Measurements from ENCODE around the gene LRRC1.
"Not testable (repeated sequence)": the region's sequence is repeated elsewhere in the genome, so short reads cannot be mapped to it uniquely, and the experiment has no call there.

Gene LRRC1

DNA sequence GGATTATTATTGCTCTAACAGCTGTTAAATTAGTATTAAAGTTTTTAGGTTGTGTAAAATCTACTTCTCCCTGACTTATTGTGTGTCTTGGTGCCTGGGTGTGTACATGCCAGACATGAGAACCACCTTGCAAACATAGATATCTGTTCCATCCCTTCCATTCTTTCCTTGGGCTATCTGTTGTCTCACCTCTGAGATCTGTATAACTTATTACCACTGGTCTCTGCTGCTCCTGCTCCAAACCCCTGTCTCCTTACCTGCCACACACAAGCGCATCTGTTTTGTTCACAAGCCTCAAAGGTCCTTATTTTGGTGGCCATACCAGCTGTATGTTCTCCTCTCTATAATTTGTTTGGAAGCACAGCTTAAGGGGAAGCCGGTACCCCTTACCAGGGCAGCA is 2.5 kb downstream of the LRRC1 start:
- Mint-ChIP-seq H3K4me3 (peak overlapping the region; percentile 11), H3K4me1 (ENCODE audit: low read depth) (peaks cover 23% of the 10 kb centered on the region), H3K9me3 (ENCODE audit: low read depth) (no peaks in the 10 kb centered on the region), H3K36me3 (no peaks in the 10 kb centered on the region), H3K27ac (no peak overlapping the region), H3K27me3 (peaks cover 6% of the 10 kb centered on the region)

DNA sequence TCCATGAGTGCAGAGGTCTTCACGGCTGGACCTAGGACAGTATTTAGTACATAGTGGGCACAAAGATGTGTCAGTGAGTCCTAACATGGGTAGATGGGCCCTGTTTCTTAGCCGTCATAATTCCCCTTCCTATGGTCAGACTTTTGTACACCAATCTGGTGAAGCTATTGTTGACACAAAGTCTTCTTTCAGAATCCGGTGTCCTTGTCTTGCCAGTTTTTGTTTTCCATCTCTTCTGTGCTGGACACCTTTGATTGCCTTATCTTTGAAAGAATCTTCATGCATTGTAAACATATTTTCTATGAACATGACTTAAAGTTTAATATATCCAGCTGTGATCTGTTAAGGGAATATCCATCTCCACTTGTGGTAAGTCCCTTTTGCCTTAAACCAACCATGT is 4.5 kb downstream of the LRRC1 start:
- H3K36me3 Mint-ChIP-seq = no peaks in the 10 kb centered on the region
- H3K9me3 Mint-ChIP-seq (ENCODE audit: low read depth) = no peaks in the 10 kb centered on the region
- H3K27ac Mint-ChIP-seq = no peak overlapping the region
- no peak overlapping the region for H3K4me3 Mint-ChIP-seq
- H3K27me3 Mint-ChIP-seq = no peaks in the 10 kb centered on the region
- peaks cover 10% of the 10 kb centered on the region for H3K4me1 Mint-ChIP-seq (ENCODE audit: low read depth)

DNA sequence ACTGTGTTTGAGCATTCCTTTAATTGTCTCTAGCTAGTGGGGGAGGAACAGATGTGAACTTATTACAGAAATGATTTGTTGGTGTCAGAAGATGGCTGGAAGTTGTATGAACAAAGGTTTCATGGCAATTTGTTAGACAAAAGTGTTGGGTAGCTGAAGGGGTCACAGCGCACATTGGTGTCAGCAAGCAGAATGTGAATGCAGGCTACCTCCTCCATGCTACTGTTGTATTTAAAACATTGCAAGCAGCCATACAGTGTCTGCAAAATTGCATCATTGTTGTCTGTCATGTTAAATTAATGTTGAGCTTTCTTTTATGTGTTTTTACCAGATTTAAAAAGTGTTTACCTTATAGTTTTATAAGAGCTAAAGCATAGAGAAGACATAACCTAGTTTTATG is 6.2 kb downstream of the LRRC1 start:
- H3K27me3 Mint-ChIP-seq = no peaks in the 10 kb centered on the region
- no peak overlapping the region for H3K27ac Mint-ChIP-seq
- no peak overlapping the region for H3K4me3 Mint-ChIP-seq
- no peaks in the 10 kb centered on the region for H3K36me3 Mint-ChIP-seq
- H3K9me3 Mint-ChIP-seq (ENCODE audit: low read depth) = no peaks in the 10 kb centered on the region
- peaks cover 7% of the 10 kb centered on the region for H3K4me1 Mint-ChIP-seq (ENCODE audit: low read depth)

DNA sequence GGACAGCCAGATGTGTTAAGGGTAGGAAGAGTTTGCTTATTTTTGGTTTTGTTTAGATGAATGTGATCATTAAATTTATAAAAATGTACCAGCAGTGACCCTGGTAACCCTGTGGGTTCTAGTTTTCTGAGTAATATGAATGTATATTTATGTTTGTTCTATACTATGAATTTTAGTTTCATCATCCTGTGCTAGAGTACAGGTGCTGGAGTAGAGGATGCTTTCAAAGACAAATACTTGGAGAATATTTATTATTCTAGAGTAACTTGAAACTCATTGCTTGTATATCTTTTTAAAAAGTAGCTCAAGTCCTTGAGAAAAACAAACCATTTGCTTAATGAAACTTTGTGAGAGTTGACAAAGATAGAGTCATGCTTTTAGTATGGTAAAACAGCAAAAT is 7.8 kb downstream of the LRRC1 start:
- Mint-ChIP-seq H3K9me3 (ENCODE audit: low read depth) (no peaks in the 10 kb centered on the region), H3K27ac (no peak overlapping the region), H3K36me3 (no peaks in the 10 kb centered on the region), H3K27me3 (no peaks in the 10 kb centered on the region), H3K4me1 (ENCODE audit: low read depth) (no peaks in the 10 kb centered on the region), H3K4me3 (no peak overlapping the region)

DNA sequence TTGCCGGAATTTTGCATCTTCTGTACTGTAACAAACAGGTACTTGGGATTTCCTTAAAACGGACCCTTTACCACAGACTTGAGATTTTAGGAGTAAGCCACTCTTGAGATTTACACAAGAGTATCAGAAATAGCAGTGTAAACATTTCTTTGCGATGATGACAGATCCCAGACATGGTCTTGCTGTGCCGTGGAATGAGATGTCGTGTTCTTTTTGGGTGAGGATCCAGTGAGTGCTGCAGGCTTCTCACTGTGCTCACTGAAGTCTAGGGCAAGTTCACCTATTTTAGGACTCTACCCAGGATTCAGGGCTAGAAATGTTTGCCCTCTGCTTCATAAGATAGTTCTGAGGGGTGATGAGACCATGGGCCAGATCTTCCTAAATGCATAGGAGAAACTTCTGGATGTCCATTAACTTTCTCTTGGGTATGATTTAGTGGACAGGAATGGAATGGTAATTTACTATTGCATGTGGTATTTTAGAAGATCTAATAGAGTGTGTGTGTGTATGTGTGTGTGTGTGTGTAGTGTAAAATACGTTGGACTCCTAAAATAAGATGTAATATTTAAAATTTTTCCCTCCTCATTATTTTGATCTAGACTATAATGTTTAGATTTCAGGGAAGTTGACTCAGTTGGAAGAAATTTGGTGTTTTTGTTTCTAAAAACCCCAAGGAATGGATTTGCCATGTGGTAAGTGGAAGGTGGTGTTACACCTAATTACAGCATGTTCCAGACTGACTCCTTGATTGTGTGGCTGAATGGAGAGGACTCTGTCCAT is 8.5 kb downstream of the LRRC1 start:
- no peaks in the 10 kb centered on the region for H3K36me3 Mint-ChIP-seq
- H3K27me3 Mint-ChIP-seq = no peaks in the 10 kb centered on the region
- no peak overlapping the region for H3K27ac Mint-ChIP-seq
- no peaks in the 10 kb centered on the region for H3K9me3 Mint-ChIP-seq (ENCODE audit: low read depth)
- no peaks in the 10 kb centered on the region for H3K4me1 Mint-ChIP-seq (ENCODE audit: low read depth)
- no peak overlapping the region for H3K4me3 Mint-ChIP-seq

DNA sequence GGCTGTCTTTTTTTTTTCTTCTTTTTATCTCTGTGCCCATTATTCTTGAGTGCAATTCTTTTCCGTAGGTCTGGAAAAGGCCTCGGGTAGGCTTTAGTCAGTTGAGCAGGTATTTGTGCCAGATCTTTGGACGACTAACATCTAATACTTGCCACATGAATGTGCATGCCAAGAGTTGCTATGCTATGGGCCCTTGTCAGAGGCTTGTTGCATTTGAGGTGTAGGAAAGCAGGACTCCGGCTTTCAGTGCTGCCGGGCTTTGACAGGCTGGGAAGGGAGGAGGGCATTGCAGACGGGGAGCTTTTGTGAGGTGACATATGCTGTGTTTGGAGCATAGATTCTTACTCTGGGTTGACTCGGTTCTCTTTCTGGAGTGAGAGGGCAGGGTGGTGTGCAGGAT is 10.2 kb downstream of the LRRC1 start:
- H3K27ac Mint-ChIP-seq = no peak overlapping the region
- no peaks in the 10 kb centered on the region for H3K4me1 Mint-ChIP-seq (ENCODE audit: low read depth)
- no peaks in the 10 kb centered on the region for H3K27me3 Mint-ChIP-seq
- no peak overlapping the region for H3K4me3 Mint-ChIP-seq
- no peaks in the 10 kb centered on the region for H3K36me3 Mint-ChIP-seq
- no peaks in the 10 kb centered on the region for H3K9me3 Mint-ChIP-seq (ENCODE audit: low read depth)

DNA sequence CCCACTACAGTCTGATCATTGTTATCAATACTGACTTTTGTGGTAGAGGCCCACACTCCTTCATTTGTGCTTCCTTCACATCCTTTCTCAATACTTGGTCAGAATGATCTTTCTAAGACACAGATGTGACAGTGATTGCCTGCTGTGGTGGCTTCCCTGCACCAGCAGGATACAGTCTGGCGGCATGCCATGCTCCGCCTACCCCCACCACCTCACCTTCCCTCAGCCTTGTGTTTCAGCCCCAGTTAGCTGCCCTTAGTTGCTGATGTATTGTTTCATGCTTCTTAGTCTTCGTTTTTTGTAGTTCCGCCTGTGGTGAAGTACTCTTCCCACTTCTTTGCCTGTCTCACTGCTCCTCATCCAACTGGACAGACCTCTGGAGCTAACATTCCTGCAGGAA is 10.9 kb downstream of the LRRC1 start:
- Mint-ChIP-seq H3K36me3 (no peaks in the 10 kb centered on the region), H3K4me3 (no peak overlapping the region), H3K27me3 (no peaks in the 10 kb centered on the region), H3K9me3 (ENCODE audit: low read depth) (no peaks in the 10 kb centered on the region), H3K27ac (no peak overlapping the region), H3K4me1 (ENCODE audit: low read depth) (no peaks in the 10 kb centered on the region)

DNA sequence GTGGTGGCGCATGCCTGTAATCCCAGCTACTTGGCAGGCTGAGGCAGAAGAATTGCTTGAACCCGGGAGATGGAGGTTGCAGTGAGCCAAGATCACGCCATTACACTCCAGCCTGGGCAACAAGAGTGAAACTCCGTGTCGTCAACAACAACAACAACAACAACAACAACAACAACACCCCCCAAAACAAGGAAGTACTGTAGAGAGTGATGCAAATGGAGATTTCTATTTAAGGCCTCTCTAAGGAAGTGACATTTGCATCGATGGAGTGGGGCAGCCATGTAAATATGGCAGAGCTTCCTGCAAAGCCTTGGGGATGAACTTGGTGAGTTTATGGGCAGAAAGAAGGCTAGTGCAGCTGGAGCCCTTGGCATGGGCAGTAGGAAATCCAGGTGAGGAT is 12.8 kb downstream of the LRRC1 start:
- H3K4me1 Mint-ChIP-seq (ENCODE audit: low read depth); H3K9me3 Mint-ChIP-seq (ENCODE audit: low read depth); H3K27me3 Mint-ChIP-seq; H3K36me3 Mint-ChIP-seq; H3K4me3 Mint-ChIP-seq; H3K27ac Mint-ChIP-seq: not testable (repeated sequence)

DNA sequence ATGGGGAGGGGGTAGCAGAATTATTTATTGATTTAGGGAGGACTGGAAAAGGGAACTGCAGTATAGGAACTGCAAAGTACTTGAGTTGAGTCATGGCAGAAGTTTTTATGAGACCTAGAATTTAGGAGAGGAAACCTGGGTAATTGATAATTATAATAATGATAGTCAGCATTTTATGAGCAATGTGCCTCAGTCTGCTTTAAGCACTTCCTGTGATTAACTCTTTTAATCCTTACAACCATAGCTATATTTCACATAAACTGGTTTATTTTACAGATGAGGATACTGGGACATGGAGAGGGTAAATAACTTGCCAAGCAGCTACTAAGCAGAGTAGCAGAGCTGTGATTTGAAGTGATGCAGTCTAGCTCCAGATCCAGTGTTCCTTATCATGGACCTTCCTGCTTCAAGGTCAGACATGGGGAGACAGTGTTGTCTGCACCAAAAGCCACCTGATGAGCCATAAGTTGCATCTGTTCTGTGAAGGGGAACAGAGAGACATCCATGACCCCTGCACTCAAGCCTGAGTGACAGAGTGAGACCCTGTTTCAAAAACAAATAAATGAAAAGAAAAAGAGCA is 13.6 kb downstream of the LRRC1 start:
- no peak overlapping the region for H3K27ac Mint-ChIP-seq
- H3K4me1 Mint-ChIP-seq (ENCODE audit: low read depth) = no peaks in the 10 kb centered on the region
- no peak overlapping the region for H3K4me3 Mint-ChIP-seq
- H3K27me3 Mint-ChIP-seq = no peaks in the 10 kb centered on the region
- no peaks in the 10 kb centered on the region for H3K36me3 Mint-ChIP-seq
- H3K9me3 Mint-ChIP-seq (ENCODE audit: low read depth) = no peaks in the 10 kb centered on the region

DNA sequence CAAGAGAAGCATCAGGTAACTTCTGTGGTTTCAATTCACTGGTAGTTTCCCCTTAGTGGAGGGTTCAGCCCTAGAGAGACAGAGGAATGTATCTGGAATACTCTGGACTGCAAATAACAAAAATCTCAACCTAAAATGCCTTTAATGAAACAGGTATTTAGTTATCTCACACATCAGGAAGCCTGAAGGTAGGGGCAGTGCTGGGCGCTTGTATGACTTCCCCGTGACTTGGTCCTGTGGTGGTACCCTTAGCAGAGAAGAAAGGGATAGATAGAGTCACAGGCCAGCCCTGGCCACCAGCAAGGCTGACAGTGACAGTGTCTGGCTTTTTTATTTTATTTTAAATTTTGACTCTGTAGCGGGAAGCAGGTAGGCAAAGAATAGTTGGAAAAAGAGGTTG is 14.9 kb downstream of the LRRC1 start:
- H3K36me3 Mint-ChIP-seq = no peaks in the 10 kb centered on the region
- H3K27me3 Mint-ChIP-seq = no peaks in the 10 kb centered on the region
- no peaks in the 10 kb centered on the region for H3K4me1 Mint-ChIP-seq (ENCODE audit: low read depth)
- H3K9me3 Mint-ChIP-seq (ENCODE audit: low read depth) = no peaks in the 10 kb centered on the region
- H3K27ac Mint-ChIP-seq = no peak overlapping the region
- H3K4me3 Mint-ChIP-seq = no peak overlapping the region

DNA sequence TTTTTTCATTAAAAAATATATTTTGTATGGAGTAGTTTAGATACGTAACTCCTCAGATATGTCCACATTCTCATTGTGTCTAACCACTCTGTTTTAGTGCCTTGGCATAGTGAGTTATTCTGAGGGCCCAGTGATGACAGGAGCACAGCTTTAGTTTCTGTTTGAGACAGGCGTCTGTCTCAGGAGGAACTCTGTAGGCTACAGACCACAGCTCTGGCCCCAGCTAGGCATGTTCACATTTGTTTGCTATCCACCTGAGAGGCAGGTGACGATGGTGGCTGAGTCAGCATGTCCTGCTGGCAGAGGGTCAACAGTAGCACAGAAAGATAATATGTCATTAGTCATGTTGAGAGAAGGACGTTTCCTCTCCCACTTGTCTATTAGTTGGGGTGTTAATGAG is 16.3 kb downstream of the LRRC1 start:
- H3K27ac Mint-ChIP-seq = no peak overlapping the region

DNA sequence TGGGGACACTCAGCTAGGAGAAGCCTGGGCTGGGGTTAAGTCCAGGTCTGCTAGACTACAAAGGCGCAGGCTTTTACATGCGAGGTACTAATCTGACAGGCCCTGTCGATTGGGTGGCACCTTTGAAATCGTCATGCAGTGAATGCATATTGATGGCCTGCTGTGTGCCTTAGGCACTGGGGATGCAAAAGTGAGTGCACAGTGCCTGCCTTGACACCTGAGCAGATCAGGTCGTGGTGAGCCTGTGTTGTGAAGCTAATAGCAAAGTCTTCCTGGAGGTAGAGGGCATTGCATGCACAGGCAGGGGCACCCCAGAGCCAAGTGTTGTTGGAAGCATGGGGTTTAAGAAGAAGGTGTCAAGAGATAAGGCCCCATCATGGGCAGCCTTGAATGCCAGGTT is 16.9 kb downstream of the LRRC1 start:
- no peak overlapping the region for H3K4me3 Mint-ChIP-seq
- no peaks in the 10 kb centered on the region for H3K27me3 Mint-ChIP-seq
- H3K36me3 Mint-ChIP-seq = no peaks in the 10 kb centered on the region
- no peaks in the 10 kb centered on the region for H3K9me3 Mint-ChIP-seq (ENCODE audit: low read depth)
- no peaks in the 10 kb centered on the region for H3K4me1 Mint-ChIP-seq (ENCODE audit: low read depth)
- H3K27ac Mint-ChIP-seq = no peak overlapping the region

More for the DNA sequence above, 16.3 kb downstream of the LRRC1 start:
- Mint-ChIP-seq H3K36me3 (no peaks in the 10 kb centered on the region), H3K4me1 (ENCODE audit: low read depth) (no peaks in the 10 kb centered on the region), H3K9me3 (ENCODE audit: low read depth) (no peaks in the 10 kb centered on the region), H3K4me3 (no peak overlapping the region), H3K27me3 (no peaks in the 10 kb centered on the region)

DNA sequence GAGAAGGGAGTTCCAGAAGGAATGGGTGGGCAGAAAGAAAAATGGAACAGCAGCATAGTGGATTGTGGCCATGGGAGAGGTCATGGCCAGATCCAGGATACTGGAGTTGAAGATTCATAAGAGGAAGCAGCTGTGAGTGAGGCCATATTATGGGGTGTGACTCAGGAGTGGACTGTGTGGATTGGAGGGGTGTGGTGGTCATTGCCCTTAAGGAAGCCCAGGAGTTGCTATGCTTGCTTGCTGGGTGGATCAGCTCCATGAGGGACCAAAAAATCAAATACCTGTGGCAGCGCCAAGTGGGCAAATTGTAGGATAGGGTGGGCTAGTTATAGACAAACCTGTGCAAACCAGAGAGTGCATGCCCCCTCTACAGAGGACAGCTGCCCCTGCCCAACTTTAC is 18.3 kb downstream of the LRRC1 start:
- Mint-ChIP-seq H3K4me3 (no peak overlapping the region), H3K36me3 (no peaks in the 10 kb centered on the region), H3K27me3 (no peaks in the 10 kb centered on the region), H3K9me3 (ENCODE audit: low read depth) (no peaks in the 10 kb centered on the region), H3K27ac (no peak overlapping the region), H3K4me1 (ENCODE audit: low read depth) (no peaks in the 10 kb centered on the region)

DNA sequence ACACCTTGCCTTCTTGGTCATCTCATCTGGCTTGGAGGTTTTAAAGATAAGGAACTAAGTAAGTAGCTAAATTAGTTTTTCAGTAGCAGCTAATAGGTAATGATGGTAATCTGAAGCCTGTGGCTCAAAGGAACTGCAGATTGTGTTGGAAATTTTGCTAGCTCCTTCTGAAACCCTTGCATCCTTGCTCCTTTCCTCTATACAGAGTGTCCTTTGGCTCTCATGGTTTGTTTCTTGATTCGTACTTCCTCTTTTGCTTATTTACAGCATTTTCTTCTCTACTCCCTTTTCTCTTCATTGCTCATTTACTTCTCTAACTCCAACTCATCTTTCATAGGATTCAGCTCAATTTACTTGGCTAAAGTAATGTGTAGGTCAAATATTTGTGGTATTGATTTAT is 19.0 kb downstream of the LRRC1 start:
- no peaks in the 10 kb centered on the region for H3K9me3 Mint-ChIP-seq (ENCODE audit: low read depth)
- no peaks in the 10 kb centered on the region for H3K27me3 Mint-ChIP-seq
- no peak overlapping the region for H3K4me3 Mint-ChIP-seq
- no peaks in the 10 kb centered on the region for H3K36me3 Mint-ChIP-seq
- no peak overlapping the region for H3K27ac Mint-ChIP-seq
- H3K4me1 Mint-ChIP-seq (ENCODE audit: low read depth) = no peaks in the 10 kb centered on the region

DNA sequence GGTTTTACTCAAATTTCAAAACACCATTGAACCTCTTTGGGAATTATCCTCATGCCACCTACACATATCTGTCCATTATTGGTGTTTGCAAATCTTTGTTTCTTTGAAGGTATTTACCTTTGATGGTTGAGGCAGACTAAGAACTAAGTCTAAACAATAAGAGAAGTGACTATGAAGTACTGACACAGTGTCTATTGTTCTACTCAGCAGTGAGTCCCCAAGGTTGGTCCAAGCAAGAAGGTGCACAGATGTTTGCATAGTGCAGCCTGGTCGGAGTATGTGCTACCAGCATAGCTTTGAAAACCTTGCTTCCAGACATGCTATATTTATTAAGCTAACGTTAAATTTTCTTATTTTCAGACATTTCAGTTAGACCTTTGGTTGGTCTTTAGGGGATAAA is 19.5 kb downstream of the LRRC1 start:
- no peaks in the 10 kb centered on the region for H3K4me1 Mint-ChIP-seq (ENCODE audit: low read depth)
- H3K4me3 Mint-ChIP-seq = no peak overlapping the region
- no peaks in the 10 kb centered on the region for H3K9me3 Mint-ChIP-seq (ENCODE audit: low read depth)
- H3K27me3 Mint-ChIP-seq = no peaks in the 10 kb centered on the region
- no peaks in the 10 kb centered on the region for H3K36me3 Mint-ChIP-seq
- H3K27ac Mint-ChIP-seq = no peak overlapping the region
